GM21526 (cell line): ENCODE results near the gene SBK2.

Source experiments
- ATAC-seq: cut with Tn5 transposase; IDR thresholded peaks from one replicate; pipeline ENCODE4 v1.9.1; 2021; ENCODE audit warnings: moderate library complexity; ENCODE audit not compliant: unreplicated experiment, low FRiP score

The SBK2 gene

DNA sequence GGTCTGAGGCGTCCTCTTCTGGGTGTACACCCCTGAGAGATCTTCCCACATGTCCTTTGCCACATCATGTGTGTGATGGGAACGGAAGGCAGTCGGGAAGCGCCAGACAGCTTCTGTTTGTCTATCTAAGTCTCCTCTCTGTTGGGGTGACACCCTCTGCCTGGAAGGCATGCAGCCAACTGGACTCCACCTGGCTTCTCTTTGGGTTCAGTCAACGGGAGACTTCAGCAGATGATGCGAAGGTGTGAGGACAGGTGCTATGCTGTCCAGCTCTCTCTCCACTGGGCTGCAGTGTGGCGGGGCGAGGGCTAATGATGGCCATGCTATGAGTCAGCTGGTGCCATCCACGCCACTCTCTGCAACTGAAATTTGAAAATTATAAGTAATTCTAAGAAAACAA is 22.8 kb upstream of the SBK2 start:
- ATAC-seq, result no peak

- ATAC-seq, result no peak
Measured at GRCh38 chr19:55554741-55555152, 17.8 kb upstream of the SBK2 start.

- no peak for ATAC-seq
Measured at GRCh38 chr19:55554302-55554701, 17.4 kb upstream of the SBK2 start.

DNA sequence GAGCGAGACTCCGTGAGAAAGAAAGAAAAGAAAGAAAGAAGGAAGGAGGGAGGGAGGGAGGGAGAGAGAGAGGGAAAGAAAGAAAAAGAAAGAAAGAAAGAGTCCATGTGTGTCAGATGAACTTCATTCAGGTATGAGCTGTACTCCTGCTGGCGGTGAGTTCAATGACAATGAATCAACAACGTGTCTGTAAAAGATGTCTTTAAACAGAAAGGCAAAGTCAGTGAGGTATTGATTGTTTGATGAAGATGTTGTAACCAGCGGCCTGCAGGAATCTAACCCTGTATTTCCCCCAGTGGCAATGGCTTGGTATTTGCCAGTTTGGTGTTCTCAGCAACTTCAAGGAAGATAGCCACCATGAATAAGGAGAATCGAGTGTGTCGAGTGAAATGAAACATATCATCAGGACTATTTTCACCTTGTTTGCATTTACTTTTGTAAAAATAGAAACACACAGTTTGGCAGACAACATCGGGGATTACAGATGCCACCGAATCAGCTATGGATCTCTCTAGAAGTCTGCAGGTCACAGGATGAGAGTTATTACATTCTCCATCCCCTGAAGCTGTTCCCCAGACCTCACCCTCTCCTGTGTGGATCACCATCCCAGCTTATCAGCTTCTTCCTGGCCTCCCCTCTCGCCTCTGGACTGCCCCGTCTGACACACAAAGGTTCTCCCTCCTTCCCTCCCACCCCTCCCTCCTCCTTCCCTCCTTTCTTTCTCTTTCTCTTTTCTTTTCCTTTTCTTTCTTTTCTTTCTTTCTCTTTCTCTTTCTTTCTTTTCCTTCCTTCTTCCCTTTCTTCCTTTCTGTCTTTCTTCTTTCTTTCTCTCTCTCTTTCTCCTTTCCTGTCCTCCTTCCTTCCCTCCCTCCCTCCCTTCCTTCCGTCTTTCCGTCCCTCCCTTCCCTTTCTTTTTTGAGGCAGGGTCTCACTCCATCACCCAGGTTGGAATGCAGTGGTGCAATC is 16.6 kb upstream of the SBK2 start:
- no peak for ATAC-seq

GRCh38 chr19:55552620-55553019 is 15.7 kb upstream of the SBK2 start:
- no peak for ATAC-seq

- no peak for ATAC-seq
Measured at GRCh38 chr19:55552206-55552605, 15.3 kb upstream of the SBK2 start.

DNA sequence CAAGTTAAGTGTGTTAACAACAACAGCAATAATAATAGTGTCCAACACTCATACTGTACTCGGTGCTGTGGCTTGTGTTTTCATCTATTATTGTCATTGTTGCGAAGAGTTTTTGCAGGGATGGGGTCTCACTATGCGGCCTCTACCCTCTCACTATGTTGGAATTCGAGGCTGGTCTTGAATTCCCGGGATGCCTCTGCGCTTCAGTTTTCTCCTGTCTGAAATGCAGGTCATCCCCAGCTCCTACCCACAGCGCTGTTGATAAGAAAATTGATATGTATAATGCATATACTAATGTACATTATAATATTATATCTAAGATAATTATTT is 13.4 kb upstream of the SBK2 start:
- no peak for ATAC-seq

GRCh38 chr19:55549500-55550320 is 12.8 kb upstream of the SBK2 start:
- ATAC-seq, result no peak

GRCh38 chr19:55546822-55547614 is 10.1 kb upstream of the SBK2 start:
- no peak for ATAC-seq

DNA sequence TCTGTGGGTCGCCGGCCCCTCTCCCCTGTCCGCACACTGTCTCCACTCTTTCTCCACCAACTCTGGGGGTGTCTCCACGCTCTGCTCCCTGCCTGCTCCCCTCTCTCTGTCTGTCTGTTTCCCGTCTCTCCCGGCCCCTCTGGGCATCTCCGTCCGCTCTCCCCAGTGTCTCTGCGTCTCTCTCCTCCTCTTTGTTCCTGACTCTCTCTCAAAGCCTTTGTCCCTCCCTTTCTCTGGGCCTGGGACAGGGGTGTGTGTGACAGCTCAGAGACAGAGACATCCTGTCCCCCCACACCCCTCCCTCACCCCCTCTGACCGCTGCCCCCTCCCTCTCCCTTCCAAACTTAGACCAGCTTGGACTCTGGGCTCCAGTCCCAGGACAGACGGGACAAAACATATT is 9.1 kb upstream of the SBK2 start:
- no peak for ATAC-seq

DNA sequence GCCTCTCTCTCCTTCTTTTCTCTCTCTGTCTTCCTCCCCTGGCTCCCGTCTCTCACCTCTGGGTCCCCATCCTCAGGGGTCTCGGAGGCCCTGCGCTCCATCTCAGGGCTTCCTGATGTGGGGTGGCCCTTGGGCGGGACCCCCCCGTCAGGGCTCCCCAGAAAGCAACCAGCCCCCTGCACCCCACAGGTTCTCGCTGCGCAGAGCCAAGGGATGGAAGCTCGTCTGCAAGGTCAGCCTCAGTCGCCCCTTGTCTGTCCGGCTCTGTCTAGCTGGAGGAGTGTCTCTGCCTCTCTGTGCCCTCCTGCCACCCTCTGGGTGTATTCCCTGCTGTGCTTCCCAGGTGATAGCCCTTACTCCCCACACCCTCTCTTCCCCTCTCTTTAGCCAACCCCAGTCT is 8.5 kb upstream of the SBK2 start, which contains the start of gene SBK3:
TSS of gene SBK3 (minus strand) at position 101 of the 400 bp plus-strand sequence. CDS start at position 101, 0 bp downstream.
- no peak for ATAC-seq

DNA sequence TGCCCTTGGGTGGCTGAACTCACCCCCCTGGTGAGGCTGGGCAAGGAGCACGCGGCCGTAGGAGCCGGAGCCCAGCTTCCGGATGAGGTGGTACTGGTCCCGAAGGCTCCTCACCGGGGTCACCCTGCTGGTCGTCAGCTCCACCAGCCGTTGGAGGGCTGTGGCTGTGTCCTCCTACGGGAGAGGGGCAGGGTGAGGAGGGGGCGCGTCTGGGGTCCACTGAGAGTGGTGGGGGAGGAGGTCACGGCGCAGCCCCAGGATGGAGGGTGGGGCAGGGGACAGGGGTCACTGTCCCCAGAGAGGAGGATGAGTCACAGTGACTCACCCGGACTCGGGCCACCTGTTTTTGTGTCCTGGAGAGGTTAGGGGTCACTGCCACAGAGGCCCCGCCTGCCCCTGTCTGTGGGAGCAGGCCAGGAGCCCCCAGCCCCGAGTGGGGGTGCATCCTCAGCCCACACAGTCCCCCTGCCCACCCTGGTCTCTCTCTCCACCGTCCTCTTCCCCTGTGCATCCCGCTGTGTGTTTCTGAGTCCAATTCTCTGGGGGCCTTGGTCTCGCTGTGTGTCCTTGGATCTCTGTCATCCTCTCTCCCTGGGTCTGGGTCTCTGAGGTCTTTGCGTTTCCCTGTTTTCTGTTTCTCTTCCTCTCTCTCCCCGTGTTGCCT is 8.0 kb upstream of the SBK2 start:
- no peak for ATAC-seq

GRCh38 chr19:55544014-55544413 is 7.1 kb upstream of the SBK2 start:
- ATAC-seq, result no peak

- no peak for ATAC-seq
Measured at GRCh38 chr19:55543567-55543966, 6.6 kb upstream of the SBK2 start.

DNA sequence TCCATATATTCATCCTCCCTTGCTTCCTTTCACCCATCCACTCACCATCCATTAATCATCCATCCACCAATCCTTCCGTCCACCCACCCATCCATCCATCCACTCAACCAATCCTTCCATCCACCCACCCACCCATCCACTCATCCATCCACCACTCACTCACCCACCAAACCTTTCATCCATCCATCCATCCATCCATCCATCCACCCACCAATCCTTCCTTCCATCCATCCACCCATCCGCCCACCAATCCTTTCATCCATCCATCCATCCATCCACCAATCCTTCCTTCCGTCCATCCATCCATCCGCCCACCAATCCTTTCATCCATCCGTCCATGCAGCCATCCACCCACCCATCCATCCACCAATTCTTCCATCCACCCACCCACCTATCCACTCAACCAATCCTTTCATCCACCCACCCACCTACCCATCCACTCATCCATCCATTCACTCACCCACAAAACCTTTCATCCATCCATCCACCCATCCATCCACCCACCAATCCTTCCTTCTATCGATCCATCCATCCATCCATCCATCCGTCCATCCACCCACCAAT is 5.4 kb upstream of the SBK2 start:
- ATAC-seq, result no peak

GRCh38 chr19:55541091-55541490 is 4.2 kb upstream of the SBK2 start:
- ATAC-seq, result no peak

DNA sequence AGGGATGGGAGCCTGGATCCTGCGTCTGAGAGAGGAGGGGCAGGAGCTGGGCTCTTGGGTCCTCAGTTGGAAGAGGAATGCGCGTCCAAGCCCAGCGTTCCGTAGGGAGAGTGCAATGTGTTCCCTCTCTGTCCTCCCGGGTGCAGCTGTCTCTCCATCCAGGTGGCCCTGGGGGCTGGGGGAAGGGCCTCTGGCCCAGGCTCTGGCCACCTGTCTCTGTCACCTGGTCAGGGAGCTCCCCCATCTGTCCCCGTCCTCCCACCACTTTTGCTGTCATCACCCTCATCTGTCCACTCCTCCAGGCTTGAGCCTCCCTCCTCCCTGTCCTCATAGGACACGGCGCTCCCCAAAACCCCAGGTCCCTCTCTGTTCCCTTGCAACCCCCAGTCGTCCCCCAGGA is 3.7 kb upstream of the SBK2 start:
- ATAC-seq, result no peak

GRCh38 chr19:55539090-55539984 is 2.4 kb upstream of the SBK2 start:
- no peak for ATAC-seq

DNA sequence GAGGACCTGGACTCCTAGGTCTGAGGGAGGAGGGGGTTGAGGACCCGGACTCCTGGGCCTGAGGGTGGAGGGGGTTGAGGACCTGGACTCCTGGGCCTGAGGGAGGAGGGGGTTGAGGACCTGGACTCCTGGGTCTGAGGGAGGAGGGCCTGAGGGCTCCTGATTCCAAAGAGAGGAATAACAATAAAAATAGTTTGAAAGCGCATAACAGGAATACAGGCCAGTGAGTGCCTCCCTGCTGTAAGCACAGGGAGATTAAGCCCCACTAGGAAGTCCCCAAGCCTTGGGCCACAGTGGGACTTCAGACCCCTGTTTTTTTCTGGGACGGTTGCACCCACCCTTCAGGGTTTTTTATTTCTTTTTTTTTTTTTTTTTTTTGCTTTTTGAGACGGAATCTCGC is 1.2 kb upstream of the SBK2 start:
- ATAC-seq, result no peak
